ENCODE measurements around the gene AIFM1. TPM values are rescaled to one million over a fixed set of nuclear protein-coding genes. Genes with fewer than 3 reads are reported as not detected.

Gene AIFM1
- total RNA-seq: 30.3 TPM
- polyA plus RNA-seq: 29.3 TPM
- long read RNA-seq, donor 1, partial matches to known transcripts: 0 of 2 reads
- long read RNA-seq, donor 1, other reads (novel, unspliced or antisense): 0 of 2 reads
- long read RNA-seq, donor 2, transcript AIFM1-201 (16 exons, 2,260 nt): major isoform, 16 of 17 reads
- long read RNA-seq, donor 2, partial matches to known transcripts: 0 of 17 reads
- long read RNA-seq, donor 2, other reads (novel, unspliced or antisense): 0 of 17 reads
- long read RNA-seq, donor 3, transcript AIFM1-201 (16 exons, 2,260 nt): major isoform, 12 of 12 reads
- long read RNA-seq, donor 3, partial matches to known transcripts: 0 of 12 reads
- long read RNA-seq, donor 3, other reads (novel, unspliced or antisense): 0 of 12 reads
- long read RNA-seq, donor 4, transcript AIFM1-201 (16 exons, 2,260 nt): major isoform, 5 of 5 reads
- long read RNA-seq, donor 4, partial matches to known transcripts: 0 of 5 reads
- long read RNA-seq, donor 4, other reads (novel, unspliced or antisense): 0 of 5 reads
- long read RNA-seq, donor 5, transcript AIFM1-201 (16 exons, 2,260 nt): major isoform, 12 of 39 reads
- long read RNA-seq, donor 5, partial matches to known transcripts: 27 of 39 reads
- long read RNA-seq, donor 5, other reads (novel, unspliced or antisense): 0 of 39 reads
- long read RNA-seq, donor 6, transcript AIFM1-201 (16 exons, 2,260 nt): major isoform, 8 of 9 reads
- long read RNA-seq, donor 6, partial matches to known transcripts: 0 of 9 reads
- long read RNA-seq, donor 6, other reads (novel, unspliced or antisense): 0 of 9 reads
- long read RNA-seq, donor 7, partial matches to known transcripts: 6 of 22 reads
- long read RNA-seq, donor 7, other reads (novel, unspliced or antisense): 13 of 22 reads
- long read RNA-seq, donor 8, transcript AIFM1-201 (16 exons, 2,260 nt): major isoform, 6 of 6 reads
- long read RNA-seq, donor 8, partial matches to known transcripts: 0 of 6 reads
- long read RNA-seq, donor 8, other reads (novel, unspliced or antisense): 0 of 6 reads
- long read RNA-seq, donor 9, transcript AIFM1-201 (16 exons, 2,260 nt): major isoform, 5 of 5 reads
- long read RNA-seq, donor 9, partial matches to known transcripts: 0 of 5 reads
- long read RNA-seq, donor 9, other reads (novel, unspliced or antisense): 0 of 5 reads
- long read RNA-seq, donor 10, transcript AIFM1-201 (16 exons, 2,260 nt): major isoform, 11 of 24 reads
- long read RNA-seq, donor 10, partial matches to known transcripts: 12 of 24 reads
- long read RNA-seq, donor 10, other reads (novel, unspliced or antisense): 0 of 24 reads

- Histone ChIP-seq H3K27ac (ENCODE audit: low read depth in 1 of 2, low read length in 1 of 2) (peak within 1 kb of the TSS; percentile 96 to 98), H3K4me3 (ENCODE audit: low read length in 2 of 2) (peak within 1 kb of the TSS; percentile 59 to 80), H3K9me3 (ENCODE audit: control insufficient read depth in 2 of 2, insufficient read depth in 1 of 2, low read length in 1 of 2) (no peaks in the 10 kb centered on the region), H3K36me3 (ENCODE audit: control insufficient read depth in 2 of 2, insufficient read depth in 2 of 2, low read length in 1 of 2) (no peaks in the 10 kb centered on the region), H3K4me1 (ENCODE audit: control insufficient read depth in 2 of 2, insufficient read depth in 2 of 2, low read length in 2 of 2) (peaks cover 7 to 11% of the 10 kb centered on the region in 2 donors), H3K27me3 (ENCODE audit: control insufficient read depth in 2 of 2, insufficient read depth in 1 of 2, low read length in 1 of 2) (no peaks in the 10 kb centered on the region)
- DNase-seq (ENCODE audit: low read depth in 6 of 9, low spot score in 9 of 9): peak; percentile 70 to 94 (median 85)
- under 1% methylated on average over 50 of the region's 50 CpGs for WGBS
Measured at GRCh38 chrX:130165703-130166502, at the start of gene AIFM1. TSS of gene AIFM1 (minus strand) at chrX:130165841. CDS start at chrX:130165656, 185 bp downstream.

DNA sequence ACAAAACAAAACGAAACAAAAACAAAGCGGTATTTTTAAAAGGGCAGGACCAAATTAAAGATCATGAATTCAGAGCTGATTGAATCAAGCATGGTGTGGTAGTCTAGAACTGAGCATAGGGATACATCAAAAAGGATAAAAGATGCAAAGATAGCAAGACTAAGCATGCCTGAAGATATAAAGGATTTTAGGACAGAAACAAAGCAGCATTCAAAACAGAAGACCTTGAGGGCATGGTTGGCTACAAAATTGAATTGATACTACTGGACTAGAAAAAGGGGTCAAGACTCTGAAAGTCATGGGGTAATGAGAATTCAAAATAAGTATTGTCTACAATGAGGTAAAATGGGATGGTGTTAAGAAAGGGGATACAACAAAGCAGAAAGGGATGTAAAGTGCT lies 47.7 kb upstream of the AIFM1 start:
- no peak for DNase-seq (ENCODE audit: low read depth in 6 of 9, low spot score in 9 of 9)
- Histone ChIP-seq H3K9me3 (ENCODE audit: control insufficient read depth in 2 of 2, insufficient read depth in 1 of 2, low read length in 1 of 2) (no peaks in the 10 kb centered on the region), H3K27me3 (ENCODE audit: control insufficient read depth in 2 of 2, insufficient read depth in 1 of 2, low read length in 1 of 2) (no peaks in the 10 kb centered on the region), H3K27ac (ENCODE audit: low read depth in 1 of 2, low read length in 1 of 2) (no peak overlapping the region), H3K36me3 (ENCODE audit: control insufficient read depth in 2 of 2, insufficient read depth in 2 of 2, low read length in 1 of 2) (peaks cover 0 to 4% of the 10 kb centered on the region in 2 donors), H3K4me1 (ENCODE audit: control insufficient read depth in 2 of 2, insufficient read depth in 2 of 2, low read length in 2 of 2) (no peaks in the 10 kb centered on the region), H3K4me3 (ENCODE audit: low read length in 2 of 2) (no peak overlapping the region)
- 95% methylated on average over 2 of the region's 2 CpGs for WGBS

DNA sequence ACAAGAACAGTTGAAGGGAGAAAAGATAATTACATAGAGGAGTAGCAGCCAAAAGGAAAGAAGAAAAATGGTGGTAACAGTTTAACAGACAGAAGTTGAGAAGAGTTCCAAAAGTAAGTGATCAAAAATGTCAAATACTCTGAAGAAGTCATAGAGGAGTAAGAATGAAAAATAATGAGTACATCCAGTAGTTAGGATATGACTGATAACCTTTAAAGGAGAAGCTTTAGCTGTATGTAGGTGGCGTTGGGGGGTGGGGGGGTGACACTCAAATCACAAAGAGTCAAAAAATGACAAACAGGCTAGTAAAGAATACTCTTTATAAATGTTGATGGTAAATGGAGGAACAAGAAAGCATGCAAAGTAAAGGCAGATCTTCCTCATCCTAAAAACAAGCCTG lies 46.7 kb upstream of the AIFM1 start:
- 96% methylated on average over 1 of the region's 1 CpG for WGBS
- no peaks in the 10 kb centered on the region for H3K27me3 ChIP-seq (ENCODE audit: control insufficient read depth in 2 of 2, insufficient read depth in 1 of 2, low read length in 1 of 2)
- no peak overlapping the region for H3K4me3 ChIP-seq (ENCODE audit: low read length in 2 of 2)
- no peak for DNase-seq (ENCODE audit: low read depth in 6 of 9, low spot score in 9 of 9)
- H3K4me1 ChIP-seq (ENCODE audit: control insufficient read depth in 2 of 2, insufficient read depth in 2 of 2, low read length in 2 of 2): no peaks in the 10 kb centered on the region
- no peak overlapping the region for H3K27ac ChIP-seq (ENCODE audit: low read depth in 1 of 2, low read length in 1 of 2)
- H3K36me3 ChIP-seq (ENCODE audit: control insufficient read depth in 2 of 2, insufficient read depth in 2 of 2, low read length in 1 of 2): peaks cover 0 to 4% of the 10 kb centered on the region in 2 donors
- no peaks in the 10 kb centered on the region for H3K9me3 ChIP-seq (ENCODE audit: control insufficient read depth in 2 of 2, insufficient read depth in 1 of 2, low read length in 1 of 2)

DNA sequence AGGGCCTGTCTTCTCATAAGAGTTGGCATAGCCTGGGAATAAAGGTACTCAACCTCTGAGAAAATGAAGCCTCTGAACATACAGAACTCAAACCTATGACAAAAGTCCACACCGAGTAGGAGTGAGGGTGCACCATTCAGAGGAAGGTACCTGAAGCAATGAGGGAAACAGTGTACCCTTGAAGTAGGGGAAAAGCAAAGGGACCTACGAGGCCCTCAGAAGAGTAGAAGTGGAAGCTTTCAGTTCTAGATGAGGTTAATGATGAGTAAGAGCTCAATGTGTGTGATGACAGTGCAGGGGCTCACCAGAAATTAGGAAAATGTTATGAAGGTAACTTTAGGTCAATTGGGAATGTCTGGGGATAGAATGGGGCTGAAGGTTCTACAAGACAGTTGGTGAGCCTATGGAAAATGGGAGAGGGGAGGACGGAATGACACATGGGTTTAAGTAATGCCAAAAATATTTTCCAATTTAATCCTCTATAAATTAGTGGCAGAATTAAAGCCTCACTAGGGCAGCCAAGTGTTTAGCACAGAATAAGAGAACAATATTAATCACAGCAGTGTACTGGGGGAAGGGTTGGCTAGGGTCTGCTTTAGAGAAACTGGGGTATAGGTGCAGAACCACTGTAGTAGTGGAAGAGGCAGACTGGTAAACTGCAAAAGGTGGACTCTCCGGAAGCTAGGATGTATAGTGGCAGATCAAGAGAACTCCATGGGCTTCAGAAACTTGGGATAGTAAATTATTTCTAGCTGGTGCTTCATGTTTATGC lies 46.0 kb upstream of the AIFM1 start:
- peaks cover 0 to 4% of the 10 kb centered on the region in 2 donors for H3K36me3 ChIP-seq (ENCODE audit: control insufficient read depth in 2 of 2, insufficient read depth in 2 of 2, low read length in 1 of 2)
- no peaks in the 10 kb centered on the region for H3K9me3 ChIP-seq (ENCODE audit: control insufficient read depth in 2 of 2, insufficient read depth in 1 of 2, low read length in 1 of 2)
- no peaks in the 10 kb centered on the region for H3K4me1 ChIP-seq (ENCODE audit: control insufficient read depth in 2 of 2, insufficient read depth in 2 of 2, low read length in 2 of 2)

DNA sequence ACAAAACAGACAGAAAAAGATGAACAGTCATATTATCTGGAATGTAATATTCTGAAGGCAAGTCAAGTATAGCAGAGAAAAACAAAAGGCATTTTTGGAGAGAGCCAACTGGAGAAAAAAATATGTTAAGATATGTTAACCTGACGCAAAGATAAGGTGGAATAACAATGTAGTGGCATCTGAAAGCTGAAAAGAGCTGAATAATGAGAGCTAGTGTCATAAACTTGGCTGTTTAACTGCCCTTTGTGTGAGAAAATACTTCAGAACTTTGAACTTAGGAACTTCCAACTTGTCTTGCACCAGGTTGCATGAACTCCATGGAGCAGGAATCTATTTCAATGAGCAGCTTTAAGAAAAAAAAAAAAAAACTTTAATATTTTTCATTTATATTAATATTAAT lies 39.0 kb upstream of the AIFM1 start:
- 94% methylated on average over 1 of the region's 1 CpG for WGBS
- H3K4me3 ChIP-seq (ENCODE audit: low read length in 2 of 2): no peak overlapping the region
- no peaks in the 10 kb centered on the region for H3K9me3 ChIP-seq (ENCODE audit: control insufficient read depth in 2 of 2, insufficient read depth in 1 of 2, low read length in 1 of 2)
- no peak for DNase-seq (ENCODE audit: low read depth in 6 of 9, low spot score in 9 of 9)
- no peaks in the 10 kb centered on the region for H3K4me1 ChIP-seq (ENCODE audit: control insufficient read depth in 2 of 2, insufficient read depth in 2 of 2, low read length in 2 of 2)
- H3K27me3 ChIP-seq (ENCODE audit: control insufficient read depth in 2 of 2, insufficient read depth in 1 of 2, low read length in 1 of 2): no peaks in the 10 kb centered on the region
- H3K36me3 ChIP-seq (ENCODE audit: control insufficient read depth in 2 of 2, insufficient read depth in 2 of 2, low read length in 1 of 2): peaks cover 0 to 2% of the 10 kb centered on the region in 2 donors
- no peak overlapping the region for H3K27ac ChIP-seq (ENCODE audit: low read depth in 1 of 2, low read length in 1 of 2)

More for the DNA sequence above, 46.0 kb upstream of the AIFM1 start:
- Histone ChIP-seq H3K27ac (ENCODE audit: low read depth in 1 of 2, low read length in 1 of 2) (no peak overlapping the region), H3K4me3 (ENCODE audit: low read length in 2 of 2) (no peak overlapping the region), H3K27me3 (ENCODE audit: control insufficient read depth in 2 of 2, insufficient read depth in 1 of 2, low read length in 1 of 2) (no peaks in the 10 kb centered on the region)
- WGBS: 95% methylated on average over 4 of the region's 4 CpGs
- no peak for DNase-seq (ENCODE audit: low read depth in 6 of 9, low spot score in 9 of 9)

DNA sequence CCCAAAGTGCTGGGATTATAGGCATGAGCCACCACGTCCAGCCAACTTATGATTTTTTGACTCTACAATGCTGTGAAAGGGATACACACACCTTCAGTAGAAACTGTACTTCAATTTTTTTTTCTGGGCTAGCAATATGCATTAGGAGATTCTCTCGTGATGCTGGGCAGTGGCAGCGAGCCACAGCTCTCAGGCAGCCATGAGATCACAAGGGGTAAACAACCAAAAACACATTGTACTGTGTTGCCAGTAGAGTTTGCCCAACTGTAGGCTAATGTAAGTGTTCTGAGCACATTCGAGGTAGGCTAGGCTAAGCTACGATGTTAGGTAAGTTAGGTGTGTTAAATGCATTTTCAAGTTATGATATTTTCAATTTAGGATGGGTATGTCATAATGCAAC lies 31.8 kb upstream of the AIFM1 start:
- WGBS: 99% methylated on average over 5 of the region's 5 CpGs
- no peaks in the 10 kb centered on the region for H3K9me3 ChIP-seq (ENCODE audit: control insufficient read depth in 2 of 2, insufficient read depth in 1 of 2, low read length in 1 of 2)
- DNase-seq (ENCODE audit: low read depth in 6 of 9, low spot score in 9 of 9): no peak
- no peak overlapping the region for H3K4me3 ChIP-seq (ENCODE audit: low read length in 2 of 2)
- H3K27ac ChIP-seq (ENCODE audit: low read depth in 1 of 2, low read length in 1 of 2): no peak overlapping the region
- H3K4me1 ChIP-seq (ENCODE audit: control insufficient read depth in 2 of 2, insufficient read depth in 2 of 2, low read length in 2 of 2): no peaks in the 10 kb centered on the region
- no peaks in the 10 kb centered on the region for H3K27me3 ChIP-seq (ENCODE audit: control insufficient read depth in 2 of 2, insufficient read depth in 1 of 2, low read length in 1 of 2)
- no peaks in the 10 kb centered on the region for H3K36me3 ChIP-seq (ENCODE audit: control insufficient read depth in 2 of 2, insufficient read depth in 2 of 2, low read length in 1 of 2)

GRCh38 chrX:130196466-130196865 lies 30.8 kb upstream of the AIFM1 start:
- Histone ChIP-seq H3K36me3 (ENCODE audit: control insufficient read depth in 2 of 2, insufficient read depth in 2 of 2, low read length in 1 of 2) (no peaks in the 10 kb centered on the region), H3K27ac (ENCODE audit: low read depth in 1 of 2, low read length in 1 of 2) (no peak overlapping the region), H3K9me3 (ENCODE audit: control insufficient read depth in 2 of 2, insufficient read depth in 1 of 2, low read length in 1 of 2) (no peaks in the 10 kb centered on the region), H3K4me3 (ENCODE audit: low read length in 2 of 2) (no peak overlapping the region), H3K4me1 (ENCODE audit: control insufficient read depth in 2 of 2, insufficient read depth in 2 of 2, low read length in 2 of 2) (no peaks in the 10 kb centered on the region), H3K27me3 (ENCODE audit: control insufficient read depth in 2 of 2, insufficient read depth in 1 of 2, low read length in 1 of 2) (no peaks in the 10 kb centered on the region)
- WGBS: 94% methylated on average over 7 of the region's 7 CpGs
- DNase-seq (ENCODE audit: low read depth in 6 of 9, low spot score in 9 of 9): no peak

GRCh38 chrX:130190801-130191200 lies 25.2 kb upstream of the AIFM1 start:
- H3K4me1 ChIP-seq (ENCODE audit: control insufficient read depth in 2 of 2, insufficient read depth in 2 of 2, low read length in 2 of 2): peaks cover 0 to 8% of the 10 kb centered on the region in 2 donors
- H3K4me3 ChIP-seq (ENCODE audit: low read length in 2 of 2): no peak overlapping the region
- no peaks in the 10 kb centered on the region for H3K36me3 ChIP-seq (ENCODE audit: control insufficient read depth in 2 of 2, insufficient read depth in 2 of 2, low read length in 1 of 2)
- WGBS: 98% methylated on average over 4 of the region's 4 CpGs
- no peaks in the 10 kb centered on the region for H3K27me3 ChIP-seq (ENCODE audit: control insufficient read depth in 2 of 2, insufficient read depth in 1 of 2, low read length in 1 of 2)
- no peak for DNase-seq (ENCODE audit: low read depth in 6 of 9, low spot score in 9 of 9)
- H3K27ac ChIP-seq (ENCODE audit: low read depth in 1 of 2, low read length in 1 of 2): no peak overlapping the region
- H3K9me3 ChIP-seq (ENCODE audit: control insufficient read depth in 2 of 2, insufficient read depth in 1 of 2, low read length in 1 of 2): no peaks in the 10 kb centered on the region

Measured in thymus (tissue), 14 donors.